SU-DHL-6 (cell line): ENCODE measurements around the gene TMEM119.

Experiments used
- CTCF ChIP-seq: fragments of 200-600 bp; sonication (generic); IDR thresholded peaks from one replicate; pipeline ENCODE4 v1.5.1; 2017; ENCODE audit warnings: antibody characterized with exemption, mild to moderate bottlenecking, low read length, moderate library complexity; ENCODE audit not compliant: insufficient read depth, poor library complexity, severe bottlenecking
- EZH2phosphoT487 ChIP-seq: fragments of 200-600 bp; sonication (generic), shearing (Covaris generic); conservative IDR thresholded peaks from 2 replicates; pipeline ENCODE4 v1.6.1; 2018; ENCODE audit warnings: mild to moderate bottlenecking, antibody characterized with exemption, low read length, moderate library complexity, mixed read lengths

- TF ChIP-seq CTCF (no peak), EZH2phosphoT487 (no peak)
Measured at GRCh38 chr12:108578264-108578663, 19.6 kb downstream of the TMEM119 start.
